Measurements from ENCODE around the gene RNF186. TPM values are rescaled to one million over a fixed set of nuclear protein-coding genes. Genes with fewer than 3 reads are reported as not detected.

The RNF186 gene
- total and polyA plus RNA-seq, 2 of the 13 experiments (the other 11 are each of a cell fraction or from before 2014, with no cell fraction given): 0.07 to 0.20 TPM

DNA sequence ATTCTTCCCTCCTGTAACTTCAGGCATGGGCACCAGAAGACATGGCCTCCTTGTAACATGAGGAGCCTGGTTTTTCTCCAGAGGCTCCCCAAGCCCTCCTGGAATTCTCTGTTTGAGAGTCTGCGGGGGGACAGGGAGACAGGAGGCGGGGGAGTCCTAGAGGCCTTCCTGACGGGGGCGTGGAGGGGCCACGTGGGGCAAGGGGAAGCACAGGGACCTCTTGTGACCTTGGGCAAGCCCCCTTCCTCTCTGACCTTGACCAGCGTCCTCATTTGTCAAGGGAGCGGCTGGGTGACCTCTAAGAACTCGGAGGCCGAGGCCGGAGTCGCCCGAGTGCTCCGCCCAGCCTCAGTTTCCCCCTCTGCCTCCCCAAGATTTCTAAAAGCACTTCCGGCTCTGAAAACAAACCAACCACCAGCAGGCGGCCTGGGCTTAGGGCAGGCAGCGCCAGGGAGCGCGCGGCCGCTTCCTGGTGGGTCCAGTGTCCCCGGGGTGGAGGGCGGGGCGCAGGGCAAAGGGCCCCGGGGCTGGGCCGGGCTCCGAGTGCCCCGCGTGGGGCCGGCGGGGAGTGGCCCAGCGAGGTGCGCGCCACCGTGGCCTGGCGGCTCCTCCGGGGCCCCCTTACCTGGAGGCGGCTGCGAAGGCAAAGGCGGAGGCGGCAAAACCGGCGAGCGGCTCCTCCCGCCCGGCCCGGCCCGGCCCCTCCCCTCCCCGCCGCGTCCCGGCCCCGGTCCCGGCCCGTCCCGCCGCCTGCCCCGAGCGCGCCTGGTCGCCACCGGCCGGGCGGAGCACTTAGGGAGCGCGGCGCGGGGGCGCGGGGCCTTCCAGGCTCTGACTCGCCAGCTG lies 15.6 kb downstream of the RNF186 start, which contains the start of gene TMCO4 (continued):
- TF ChIP-seq MZF1 (CRISPR knock-in tag; IDR thresholded peaks at IDR 0.05; ENCODE audit: borderline replicate concordance) (no peak), ZFX (CRISPR knock-in tag; IDR thresholded peaks at IDR 0.05; ENCODE audit: low read depth) (peak; percentile 53), FOXK2 (IDR thresholded peaks at IDR 0.05) (no peak), MIER2 (CRISPR knock-in tag; IDR thresholded peaks at IDR 0.05) (0 out of 2 replicates have a peak, but pooled peaks have one; percentile 35), ZNF644 (CRISPR knock-in tag; IDR thresholded peaks at IDR 0.05; ENCODE audit: low read depth) (no peak), NCOA5 (CRISPR knock-in tag; IDR thresholded peaks at IDR 0.05) (no peak), HMGA1 (CRISPR knock-in tag; conservative IDR thresholded peaks at IDR 0.05) (no peak), BORCS8-MEF2B (CRISPR knock-in tag; IDR thresholded peaks at IDR 0.05) (no peak), ZNF431 (CRISPR knock-in tag; IDR thresholded peaks at IDR 0.05; ENCODE audit: borderline replicate concordance, low read depth) (0 out of 2 replicates have a peak, but pooled peaks have one; percentile 10), ZNF256 (CRISPR knock-in tag; conservative IDR thresholded peaks at IDR 0.05) (no peak), ESRRA (CRISPR knock-in tag; IDR thresholded peaks at IDR 0.05; ENCODE audit: low read depth) (peak; percentile 90), NAIF1 (CRISPR knock-in tag; IDR thresholded peaks at IDR 0.05; ENCODE audit: borderline replicate concordance) (no peak), HMGXB4 (CRISPR knock-in tag; IDR thresholded peaks at IDR 0.05; ENCODE audit: borderline replicate concordance in 1 of 2, low read depth in 1 of 2) (peak; percentile 26 to 46; a peak in 2 of 4 replicates), ZNF337 (CRISPR knock-in tag; IDR thresholded peaks at IDR 0.05; ENCODE audit: borderline replicate concordance, low read depth) (no peak), STAG1 (CRISPR knock-in tag; IDR thresholded peaks at IDR 0.05) (peak; percentile 18; the same call in 1 of the 2 replicates), HNRNPL (IDR thresholded peaks at IDR 0.05; ENCODE audit: low read depth, low read length) (0 out of 2 replicates have a peak, but pooled peaks have one; percentile 41), MED1 (CRISPR knock-in tag; IDR thresholded peaks at IDR 0.05) (0 out of 2 replicates have a peak, but pooled peaks have one; percentile 31), NCOA1 (CRISPR knock-in tag; IDR thresholded peaks at IDR 0.05) (no peak), STAT5B (CRISPR knock-in tag; IDR thresholded peaks at IDR 0.05) (no peak), ZNF768 (CRISPR knock-in tag; IDR thresholded peaks at IDR 0.05) (0 out of 2 replicates have a peak, but pooled peaks have one; percentile 9), ZNF75D (CRISPR knock-in tag; IDR thresholded peaks at IDR 0.05; ENCODE audit: borderline replicate concordance) (no peak)
- TF ChIP-seq, protein P1, sequence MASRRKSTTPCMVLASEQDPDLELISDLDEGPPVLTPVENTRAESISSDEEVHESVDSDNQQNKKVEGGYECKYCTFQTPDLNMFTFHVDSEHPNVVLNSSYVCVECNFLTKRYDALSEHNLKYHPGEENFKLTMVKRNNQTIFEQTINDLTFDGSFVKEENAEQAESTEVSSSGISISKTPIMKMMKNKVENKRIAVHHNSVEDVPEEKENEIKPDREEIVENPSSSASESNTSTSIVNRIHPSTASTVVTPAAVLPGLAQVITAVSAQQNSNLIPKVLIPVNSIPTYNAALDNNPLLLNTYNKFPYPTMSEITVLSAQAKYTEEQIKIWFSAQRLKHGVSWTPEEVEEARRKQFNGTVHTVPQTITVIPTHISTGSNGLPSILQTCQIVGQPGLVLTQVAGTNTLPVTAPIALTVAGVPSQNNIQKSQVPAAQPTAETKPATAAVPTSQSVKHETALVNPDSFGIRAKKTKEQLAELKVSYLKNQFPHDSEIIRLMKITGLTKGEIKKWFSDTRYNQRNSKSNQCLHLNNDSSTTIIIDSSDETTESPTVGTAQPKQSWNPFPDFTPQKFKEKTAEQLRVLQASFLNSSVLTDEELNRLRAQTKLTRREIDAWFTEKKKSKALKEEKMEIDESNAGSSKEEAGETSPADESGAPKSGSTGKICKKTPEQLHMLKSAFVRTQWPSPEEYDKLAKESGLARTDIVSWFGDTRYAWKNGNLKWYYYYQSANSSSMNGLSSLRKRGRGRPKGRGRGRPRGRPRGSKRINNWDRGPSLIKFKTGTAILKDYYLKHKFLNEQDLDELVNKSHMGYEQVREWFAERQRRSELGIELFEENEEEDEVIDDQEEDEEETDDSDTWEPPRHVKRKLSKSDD (CRISPR knock-in tag; IDR thresholded peaks at IDR 0.05; ENCODE audit: low read depth): no peak
- TF ChIP-seq, protein P2, sequence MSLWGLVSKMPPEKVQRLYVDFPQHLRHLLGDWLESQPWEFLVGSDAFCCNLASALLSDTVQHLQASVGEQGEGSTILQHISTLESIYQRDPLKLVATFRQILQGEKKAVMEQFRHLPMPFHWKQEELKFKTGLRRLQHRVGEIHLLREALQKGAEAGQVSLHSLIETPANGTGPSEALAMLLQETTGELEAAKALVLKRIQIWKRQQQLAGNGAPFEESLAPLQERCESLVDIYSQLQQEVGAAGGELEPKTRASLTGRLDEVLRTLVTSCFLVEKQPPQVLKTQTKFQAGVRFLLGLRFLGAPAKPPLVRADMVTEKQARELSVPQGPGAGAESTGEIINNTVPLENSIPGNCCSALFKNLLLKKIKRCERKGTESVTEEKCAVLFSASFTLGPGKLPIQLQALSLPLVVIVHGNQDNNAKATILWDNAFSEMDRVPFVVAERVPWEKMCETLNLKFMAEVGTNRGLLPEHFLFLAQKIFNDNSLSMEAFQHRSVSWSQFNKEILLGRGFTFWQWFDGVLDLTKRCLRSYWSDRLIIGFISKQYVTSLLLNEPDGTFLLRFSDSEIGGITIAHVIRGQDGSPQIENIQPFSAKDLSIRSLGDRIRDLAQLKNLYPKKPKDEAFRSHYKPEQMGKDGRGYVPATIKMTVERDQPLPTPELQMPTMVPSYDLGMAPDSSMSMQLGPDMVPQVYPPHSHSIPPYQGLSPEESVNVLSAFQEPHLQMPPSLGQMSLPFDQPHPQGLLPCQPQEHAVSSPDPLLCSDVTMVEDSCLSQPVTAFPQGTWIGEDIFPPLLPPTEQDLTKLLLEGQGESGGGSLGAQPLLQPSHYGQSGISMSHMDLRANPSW (CRISPR knock-in tag; IDR thresholded peaks at IDR 0.05; ENCODE audit: borderline replicate concordance): no peak

Data from HepG2 (cell line).